GM21723 (cell line): ENCODE measurements around the gene HSD17B14.
"Not testable (repeated sequence)": the region's sequence is repeated elsewhere in the genome, so short reads cannot be mapped to it uniquely, and the experiment has no call there.

Experiments used
- ATAC-seq: cut with Tn5 transposase; IDR thresholded peaks from one replicate; pipeline ENCODE4 v1.9.1; 2021; ENCODE audit warnings: mild to moderate bottlenecking, moderate library complexity; ENCODE audit not compliant: unreplicated experiment

HSD17B14 gene

GRCh38 chr19:48768171-48768753 is 68.0 kb downstream of the HSD17B14 start:
- ATAC-seq, result not testable (repeated sequence)

GRCh38 chr19:48765816-48766215 is 70.5 kb downstream of the HSD17B14 start:
- not testable (repeated sequence) for ATAC-seq
